GM23338 (cell line): ENCODE measurements around the gene FBXO31. TPM values are rescaled to one million over a fixed set of nuclear protein-coding genes. Genes with fewer than 3 reads are reported as not detected.

Source experiments
- ATAC-seq: fragments of 200-7000 bp; cut with Tn5 transposase; 3 replicates; pipeline ENCODE4 v1.9.1; 2020
- DNase-seq: peaks from one replicate; pipeline ENCODE4 v3.0.0-alpha.2; 2015; ENCODE audit warnings: low spot score
- H2AFZ ChIP-seq: fragments of 200-600 bp; sonication (generic); 2 replicates; pipeline ENCODE4 v1.8.0; 2016; ENCODE audit warnings: antibody characterized with exemption, mild to moderate bottlenecking, moderate library complexity
- H3F3A ChIP-seq: fragments of 200-600 bp; sonication (generic); replicated peaks from 2 replicates; pipeline ENCODE4 v1.8.0; 2017; ENCODE audit warnings: antibody characterized with exemption, mixed run types, low read depth
- H3K27ac ChIP-seq: fragments of 200-600 bp; sonication (generic); 2 replicates; pipeline ENCODE4 v1.6.1; 2016; ENCODE audit warnings: low read depth
- H3K27me3 ChIP-seq: fragments of 200-600 bp; sonication (generic); 2 replicates; pipeline ENCODE4 v1.8.0; 2016; ENCODE audit warnings: mild to moderate bottlenecking, mixed run types, moderate library complexity; ENCODE audit not compliant: insufficient read depth
- H3K36me3 ChIP-seq: fragments of 200-600 bp; sonication (generic); 2 replicates; pipeline ENCODE4 v1.8.0; 2016; ENCODE audit warnings: mild to moderate bottlenecking; ENCODE audit not compliant: insufficient read depth
- H3K4me1 ChIP-seq: fragments of 200-600 bp; sonication (generic); 2 replicates; pipeline ENCODE4 v1.8.0; 2016; ENCODE audit warnings: mild to moderate bottlenecking, moderate library complexity; ENCODE audit not compliant: insufficient read depth
- H3K4me2 ChIP-seq: fragments of 200-600 bp; sonication (generic); 2 replicates; pipeline ENCODE4 v1.7.1; 2017; ENCODE audit warnings: mixed run types
- H3K4me3 ChIP-seq: fragments of 200-600 bp; sonication (generic); 2 replicates; pipeline ENCODE4 v1.6.1; 2016; ENCODE audit warnings: mixed run types
- H3K79me2 ChIP-seq: fragments of 200-600 bp; sonication (generic); replicated peaks from 2 replicates; pipeline ENCODE4 v1.8.0; 2017; ENCODE audit warnings: mild to moderate bottlenecking; ENCODE audit not compliant: insufficient read depth
- H3K9me2 ChIP-seq: fragments of 200-600 bp; sonication (generic); 2 replicates; pipeline ENCODE4 v1.8.0; 2017; ENCODE audit not compliant: insufficient read depth
- H4K20me1 ChIP-seq: fragments of 200-600 bp; sonication (generic); replicated peaks from 2 replicates; pipeline ENCODE4 v1.8.0; 2017; ENCODE audit warnings: mild to moderate bottlenecking; ENCODE audit not compliant: insufficient read depth
- H3K27ac Mint-ChIP-seq: 2 replicates; pipeline ENCODE4 v1.8.0; 2020; ENCODE audit warnings: inconsistent platforms, mild to moderate bottlenecking, moderate library complexity, mixed read lengths
- H3K27me3 Mint-ChIP-seq: 3 replicates; pipeline ENCODE4 v1.8.0; 2022; ENCODE audit warnings: low read depth, mild to moderate bottlenecking, moderate library complexity, mixed read lengths, inconsistent platforms; ENCODE audit not compliant: insufficient read depth, poor library complexity
- H3K36me3 Mint-ChIP-seq: 3 replicates; pipeline ENCODE4 v1.8.0; 2021; ENCODE audit warnings: low read depth, mild to moderate bottlenecking, inconsistent platforms, moderate library complexity, mixed read lengths
- H3K4me1 Mint-ChIP-seq: 3 replicates; pipeline ENCODE4 v1.8.0; 2020; ENCODE audit warnings: mild to moderate bottlenecking, inconsistent platforms, mixed read lengths
- H3K4me3 Mint-ChIP-seq: 3 replicates; pipeline ENCODE4 v1.8.0; 2021; ENCODE audit warnings: moderate library complexity, mild to moderate bottlenecking, inconsistent platforms, mixed read lengths
- H3K9me3 Mint-ChIP-seq: 3 replicates; pipeline ENCODE4 v1.8.0; 2020; ENCODE audit warnings: moderate library complexity, mild to moderate bottlenecking, inconsistent platforms, mixed read lengths
- CREB1 ChIP-seq: fragments of 250-450 bp; sonication (Bioruptor Pico); IDR thresholded peaks from 2 replicates; pipeline ENCODE4 v1.5.0; 2020; ENCODE audit warnings: low read depth, mild to moderate bottlenecking, moderate library complexity
- CTCF ChIP-seq, 2 experiments: fragments of 200-600 bp in 1 of 2; sonication (generic) in 1 of 2; conservative IDR thresholded peaks; 2 replicates each; pipeline versions ENCODE4 v1.5.1 to v1.6.1; 2016 to 2017; ENCODE audit warnings: antibody characterized with exemption in 2 of 2, low read depth in 2 of 2, mild to moderate bottlenecking in 2 of 2, moderate library complexity in 1 of 2
- ETS1 ChIP-seq: IDR thresholded peaks from 2 replicates; pipeline ENCODE4 v1.6.1; 2016; ENCODE audit warnings: antibody characterized with exemption
- EZH2 ChIP-seq: fragments of 200-600 bp; sonication (generic); IDR thresholded peaks from one replicate; pipeline ENCODE4 v1.8.0; 2017; ENCODE audit warnings: antibody characterized with exemption, mild to moderate bottlenecking, low read depth; ENCODE audit not compliant: unreplicated experiment
- EZH2phosphoT487 ChIP-seq: fragments of 200-600 bp; sonication (generic); IDR thresholded peaks from one replicate; pipeline ENCODE4 v1.8.1; 2018; ENCODE audit warnings: antibody characterized with exemption; ENCODE audit not compliant: unreplicated experiment
- NANOG ChIP-seq: IDR thresholded peaks from 2 replicates; pipeline ENCODE4 v1.6.1; 2016; ENCODE audit warnings: antibody characterized with exemption, borderline replicate concordance
- POLR2AphosphoS5 ChIP-seq: IDR thresholded peaks from 2 replicates; pipeline ENCODE4 v1.6.1; 2016; ENCODE audit warnings: antibody characterized with exemption, low read depth
- REST ChIP-seq: IDR thresholded peaks from one replicate; pipeline ENCODE4 v1.6.1; 2018; ENCODE audit warnings: antibody characterized with exemption; ENCODE audit not compliant: unreplicated experiment
- STAT1 ChIP-seq: IDR thresholded peaks from one replicate; pipeline ENCODE4 v1.6.1; 2016; ENCODE audit warnings: antibody characterized with exemption; ENCODE audit not compliant: unreplicated experiment
- ZNF331 ChIP-seq: fragments of 250-450 bp; sonication (Bioruptor Pico); IDR thresholded peaks from 2 replicates; pipeline ENCODE4 v1.5.0; 2020; ENCODE audit warnings: low read depth, mild to moderate bottlenecking, moderate library complexity
- polyA plus RNA-seq: library from polyadenylated mRNA; unstranded; fragments of >200 nt; fragmentation: Nextera tagmentation; extraction: Ambion mirVana; gene quantifications from 2 replicates; pipeline ENCODE4 v1.2.1, GENCODE V29; 2016
- total RNA-seq: library from RNA; depleted of rRNA; stranded (reverse); fragments of >200 nt; shearing (Covaris generic); gene quantifications from 2 replicates; pipeline ENCODE4 v1.2.3, GENCODE V29; 2014

The FBXO31 gene
- total and polyA plus RNA-seq, 2 experiments from 2014 or later = 7.0 to 23.8 TPM

DNA sequence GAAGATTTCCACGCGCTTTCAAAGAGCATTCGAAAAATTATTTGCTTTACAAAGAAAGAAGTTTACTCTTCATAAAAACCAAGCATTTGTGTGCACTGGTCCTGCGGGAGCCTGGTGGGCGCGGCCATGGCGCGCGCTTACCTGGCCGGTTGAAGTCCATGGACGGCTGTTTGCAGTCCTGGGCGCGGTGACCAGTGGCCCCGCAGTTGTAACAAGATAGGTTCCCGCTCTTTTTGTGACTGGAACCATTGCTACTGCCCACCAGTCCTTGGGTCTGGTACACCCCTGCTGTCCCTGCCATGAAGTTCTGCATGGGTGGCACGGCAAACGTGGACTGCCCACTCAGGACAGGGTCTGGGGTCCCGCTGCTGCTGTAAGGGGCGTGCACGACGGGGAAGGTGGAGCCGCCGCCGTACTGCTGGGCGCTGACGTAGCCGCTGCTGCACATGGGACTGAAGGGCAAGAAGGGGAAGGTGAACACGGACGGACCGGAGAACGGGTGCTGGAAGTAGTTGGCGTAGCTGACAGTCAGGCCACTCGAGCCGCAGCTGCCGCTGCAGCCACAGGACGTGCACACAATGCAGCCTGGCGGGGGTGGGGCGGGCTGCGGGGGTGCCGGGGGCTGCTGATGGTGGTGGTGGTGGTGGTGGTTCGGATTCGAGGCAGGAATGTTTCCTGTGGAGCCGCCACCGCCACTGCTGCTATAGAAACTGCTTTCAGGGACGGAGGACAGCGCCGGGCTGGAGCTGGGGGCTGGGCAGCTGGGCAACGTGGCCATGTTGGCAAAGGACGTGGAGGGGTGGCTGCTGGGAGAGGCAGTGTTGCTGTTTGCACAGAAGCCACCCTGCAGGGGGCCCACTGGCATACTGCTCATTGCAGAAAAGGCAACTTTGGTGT lies 28.0 kb upstream of the FBXO31 start:
- Mint-ChIP-seq H3K27ac (no peak overlapping the region), H3K9me3 (no peaks in the 10 kb centered on the region), H3K4me3 (no peak overlapping the region), H3K36me3 (peaks cover 57% of the 10 kb centered on the region), H3K27me3 (peaks cover 9% of the 10 kb centered on the region), H3K4me1 (peaks cover 3% of the 10 kb centered on the region; the same call in 1 of the 3 replicates)
- Histone ChIP-seq H4K20me1 (peaks cover 3% of the 10 kb centered on the region; the same call in 1 of the 2 replicates), H3K27me3 (no peaks in the 10 kb centered on the region), H3F3A (no peaks in the 10 kb centered on the region), H3K4me3 (no peak overlapping the region), H3K27ac (no peak overlapping the region), H3K4me1 (no peaks in the 10 kb centered on the region), H3K36me3 (no peaks in the 10 kb centered on the region), H3K79me2 (no peaks in the 10 kb centered on the region), H2AFZ (no peak overlapping the region), H3K9me2 (no peaks in the 10 kb centered on the region), H3K4me2 (no peak overlapping the region)
- TF ChIP-seq EZH2 (no peak), EZH2phosphoT487 (no peak), POLR2AphosphoS5 (no peak), CTCF (conservative IDR thresholded peaks at IDR 0.05; ENCODE audit: low read depth in 2 of 2) (no peak), CREB1 (no peak), ETS1 (no peak), ZNF331 (CRISPR knock-in tag) (no peak), NANOG (no peak), STAT1 (no peak), REST (no peak)
- DNase-seq (no peak), ATAC-seq (no peak)
